Measurements from ENCODE around the gene VPS13C. TPM values are rescaled to one million over a fixed set of nuclear protein-coding genes. Genes with fewer than 3 reads are reported as not detected.

VPS13C gene
- total RNA-seq, 1 experiment from 2014 or later = 20.9 TPM

DNA sequence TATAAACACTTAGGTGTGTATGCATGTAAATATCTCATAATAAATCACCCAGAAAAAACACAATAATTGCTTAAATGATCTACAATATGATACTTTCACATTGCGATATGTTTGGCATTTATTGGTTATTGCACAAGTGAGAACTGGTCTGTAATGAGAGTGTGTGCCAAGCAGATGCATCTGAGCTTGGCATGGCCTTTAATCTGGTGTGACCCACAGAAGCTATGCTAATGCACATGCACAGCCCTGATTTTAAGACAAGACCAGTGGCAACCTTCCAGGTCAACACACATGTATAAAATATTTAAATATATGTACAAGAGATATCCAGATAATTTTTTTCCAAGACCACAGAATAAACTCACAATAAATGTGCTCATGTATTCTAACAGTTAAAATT, 49.2 kb upstream of the VPS13C start:
- DNase-seq (ENCODE audit: low spot score) (no peak), ATAC-seq (no peak)
- Mint-ChIP-seq H3K9me3 (no peaks in the 10 kb centered on the region), H3K27me3 (ENCODE audit: low read depth) (no peaks in the 10 kb centered on the region), H3K4me1 (no peaks in the 10 kb centered on the region; the same call in 1 of the 2 replicates), H3K4me3 (no peak overlapping the region), H3K27ac (no peak overlapping the region), H3K36me3 (no peaks in the 10 kb centered on the region)
- ChIA-PET CTCF (no interaction called here), POLR2A (no interaction called here)
- no peak for TF ChIP-seq JAZF1 (CRISPR knock-in tag; IDR thresholded peaks at IDR 0.05)
- TF ChIP-seq, protein P1, sequence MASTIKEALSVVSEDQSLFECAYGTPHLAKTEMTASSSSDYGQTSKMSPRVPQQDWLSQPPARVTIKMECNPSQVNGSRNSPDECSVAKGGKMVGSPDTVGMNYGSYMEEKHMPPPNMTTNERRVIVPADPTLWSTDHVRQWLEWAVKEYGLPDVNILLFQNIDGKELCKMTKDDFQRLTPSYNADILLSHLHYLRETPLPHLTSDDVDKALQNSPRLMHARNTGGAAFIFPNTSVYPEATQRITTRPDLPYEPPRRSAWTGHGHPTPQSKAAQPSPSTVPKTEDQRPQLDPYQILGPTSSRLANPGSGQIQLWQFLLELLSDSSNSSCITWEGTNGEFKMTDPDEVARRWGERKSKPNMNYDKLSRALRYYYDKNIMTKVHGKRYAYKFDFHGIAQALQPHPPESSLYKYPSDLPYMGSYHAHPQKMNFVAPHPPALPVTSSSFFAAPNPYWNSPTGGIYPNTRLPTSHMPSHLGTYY (CRISPR knock-in tag; IDR thresholded peaks at IDR 0.05) = no peak
- TF ChIP-seq, protein P2, sequence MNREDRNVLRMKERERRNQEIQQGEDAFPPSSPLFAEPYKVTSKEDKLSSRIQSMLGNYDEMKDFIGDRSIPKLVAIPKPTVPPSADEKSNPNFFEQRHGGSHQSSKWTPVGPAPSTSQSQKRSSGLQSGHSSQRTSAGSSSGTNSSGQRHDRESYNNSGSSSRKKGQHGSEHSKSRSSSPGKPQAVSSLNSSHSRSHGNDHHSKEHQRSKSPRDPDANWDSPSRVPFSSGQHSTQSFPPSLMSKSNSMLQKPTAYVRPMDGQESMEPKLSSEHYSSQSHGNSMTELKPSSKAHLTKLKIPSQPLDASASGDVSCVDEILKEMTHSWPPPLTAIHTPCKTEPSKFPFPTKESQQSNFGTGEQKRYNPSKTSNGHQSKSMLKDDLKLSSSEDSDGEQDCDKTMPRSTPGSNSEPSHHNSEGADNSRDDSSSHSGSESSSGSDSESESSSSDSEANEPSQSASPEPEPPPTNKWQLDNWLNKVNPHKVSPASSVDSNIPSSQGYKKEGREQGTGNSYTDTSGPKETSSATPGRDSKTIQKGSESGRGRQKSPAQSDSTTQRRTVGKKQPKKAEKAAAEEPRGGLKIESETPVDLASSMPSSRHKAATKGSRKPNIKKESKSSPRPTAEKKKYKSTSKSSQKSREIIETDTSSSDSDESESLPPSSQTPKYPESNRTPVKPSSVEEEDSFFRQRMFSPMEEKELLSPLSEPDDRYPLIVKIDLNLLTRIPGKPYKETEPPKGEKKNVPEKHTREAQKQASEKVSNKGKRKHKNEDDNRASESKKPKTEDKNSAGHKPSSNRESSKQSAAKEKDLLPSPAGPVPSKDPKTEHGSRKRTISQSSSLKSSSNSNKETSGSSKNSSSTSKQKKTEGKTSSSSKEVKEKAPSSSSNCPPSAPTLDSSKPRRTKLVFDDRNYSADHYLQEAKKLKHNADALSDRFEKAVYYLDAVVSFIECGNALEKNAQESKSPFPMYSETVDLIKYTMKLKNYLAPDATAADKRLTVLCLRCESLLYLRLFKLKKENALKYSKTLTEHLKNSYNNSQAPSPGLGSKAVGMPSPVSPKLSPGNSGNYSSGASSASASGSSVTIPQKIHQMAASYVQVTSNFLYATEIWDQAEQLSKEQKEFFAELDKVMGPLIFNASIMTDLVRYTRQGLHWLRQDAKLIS (CRISPR knock-in tag; IDR thresholded peaks at IDR 0.05; ENCODE audit: borderline replicate concordance) = no peak
- TF ChIP-seq ESRRA (CRISPR knock-in tag; IDR thresholded peaks at IDR 0.05; ENCODE audit: borderline replicate concordance) = no peak
- TF ChIP-seq, protein P3, sequence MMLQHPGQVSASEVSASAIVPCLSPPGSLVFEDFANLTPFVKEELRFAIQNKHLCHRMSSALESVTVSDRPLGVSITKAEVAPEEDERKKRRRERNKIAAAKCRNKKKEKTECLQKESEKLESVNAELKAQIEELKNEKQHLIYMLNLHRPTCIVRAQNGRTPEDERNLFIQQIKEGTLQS (CRISPR knock-in tag; conservative IDR thresholded peaks at IDR 0.05) = no peak

DNA sequence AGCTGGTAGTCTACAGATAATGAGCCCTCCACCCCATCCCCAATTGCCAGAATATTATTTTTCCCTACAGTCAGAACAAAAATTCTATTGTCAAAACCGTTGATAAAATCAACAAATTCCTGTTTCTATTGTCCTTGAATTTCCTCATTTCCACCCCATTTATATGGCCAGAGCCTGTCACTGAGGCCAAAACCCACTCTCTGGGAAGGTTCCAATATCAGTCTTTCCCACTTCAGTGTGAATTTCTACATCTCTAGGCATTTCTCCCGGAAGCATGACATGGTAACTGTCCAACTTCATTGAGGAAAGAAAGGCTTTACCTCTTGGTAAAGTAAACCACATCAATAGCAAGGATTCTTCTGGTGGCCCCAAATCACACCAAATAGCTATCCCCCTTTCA, 48.2 kb upstream of the VPS13C start:
- Mint-ChIP-seq H3K9me3 (no peaks in the 10 kb centered on the region), H3K4me3 (no peak overlapping the region), H3K27me3 (ENCODE audit: low read depth) (no peaks in the 10 kb centered on the region), H3K36me3 (no peaks in the 10 kb centered on the region), H3K4me1 (no peaks in the 10 kb centered on the region; the same call in 1 of the 2 replicates), H3K27ac (no peak overlapping the region)
- ATAC-seq = no peak
- ChIA-PET POLR2A (no interaction called here), CTCF (interaction anchor here (1.5 kb wide), 1 partner anchor 146 kb away, joined by 5 read pairs; no protein-coding TSS in a partner anchor)
- no peak for DNase-seq (ENCODE audit: low spot score)
- TF ChIP-seq SP1 (CRISPR knock-in tag; conservative IDR thresholded peaks at IDR 0.05) (no peak), CREB1 (CRISPR knock-in tag; IDR thresholded peaks at IDR 0.05) (no peak), SMAD4 (CRISPR knock-in tag; IDR thresholded peaks at IDR 0.05) (no peak), ATF1 (CRISPR knock-in tag; IDR thresholded peaks at IDR 0.05) (no peak), KAT7 (CRISPR knock-in tag; IDR thresholded peaks at IDR 0.05; ENCODE audit: borderline replicate concordance) (no peak)
- TF ChIP-seq, protein P4, sequence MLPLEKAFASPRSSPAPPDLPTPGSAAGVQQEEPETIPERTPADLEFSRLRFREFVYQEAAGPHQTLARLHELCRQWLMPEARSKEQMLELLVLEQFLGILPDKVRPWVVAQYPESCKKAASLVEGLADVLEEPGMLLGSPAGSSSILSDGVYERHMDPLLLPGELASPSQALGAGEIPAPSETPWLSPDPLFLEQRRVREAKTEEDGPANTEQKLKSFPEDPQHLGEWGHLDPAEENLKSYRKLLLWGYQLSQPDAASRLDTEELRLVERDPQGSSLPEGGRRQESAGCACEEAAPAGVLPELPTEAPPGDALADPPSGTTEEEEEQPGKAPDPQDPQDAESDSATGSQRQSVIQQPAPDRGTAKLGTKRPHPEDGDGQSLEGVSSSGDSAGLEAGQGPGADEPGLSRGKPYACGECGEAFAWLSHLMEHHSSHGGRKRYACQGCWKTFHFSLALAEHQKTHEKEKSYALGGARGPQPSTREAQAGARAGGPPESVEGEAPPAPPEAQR (CRISPR knock-in tag; IDR thresholded peaks at IDR 0.05) = no peak
- TF ChIP-seq, protein P2 (CRISPR knock-in tag; IDR thresholded peaks at IDR 0.05; ENCODE audit: borderline replicate concordance) = no peak

All from WTC11 (cell line).